ENCODE data around the gene LAMA3. TPM values are rescaled to one million over a fixed set of nuclear protein-coding genes. Genes with fewer than 3 reads are reported as not detected.

The LAMA3 gene
- total RNA-seq, 1 experiment from 2014 or later: 5.6 TPM

- POLR2A ChIA-PET: no interaction called here
- Histone ChIP-seq H3K27me3 (ENCODE audit: insufficient read depth, low read length) (no peaks in the 10 kb centered on the region), H3K9me3 (ENCODE audit: control insufficient read depth in 1 of 2, insufficient read depth in 1 of 2, low read depth in 1 of 2, low read length in 2 of 2) (no peaks in the 10 kb centered on the region), H3K9ac (ENCODE audit: low read length) (no peak overlapping the region), H3K27ac (ENCODE audit: low read depth, low read length) (no peak overlapping the region), H3K4me2 (ENCODE audit: low read length) (no peak overlapping the region), H3K4me1 (ENCODE audit: control insufficient read depth in 1 of 2, insufficient read depth in 2 of 2, low read length in 2 of 2) (peaks cover 11 to 23% of the 10 kb centered on the region in 2 experiments), H3K9me2 (ENCODE audit: insufficient read depth) (no peaks in the 10 kb centered on the region), H3K79me2 (ENCODE audit: insufficient read depth, low read length) (no peaks in the 10 kb centered on the region), H3K4me3 (replicated peaks in 1 of 2; ENCODE audit: low read depth in 1 of 2, low read length in 2 of 2) (no peak overlapping the region), H3K36me3 (ENCODE audit: control insufficient read depth in 1 of 2, insufficient read depth in 2 of 2, low read length in 2 of 2) (no peaks in the 10 kb centered on the region), H2AFZ (ENCODE audit: low read depth, low read length, poor library complexity, severe bottlenecking) (no peak overlapping the region), H4K20me1 (ENCODE audit: insufficient read depth) (no peaks in the 10 kb centered on the region)
- CTCF ChIA-PET: no interaction called here
- no TSS peak for BruUV-seq (replicated peaks)
- ATAC-seq (no peak), DNase-seq (ENCODE audit: low read depth, low spot score) (no peak)
- TF ChIP-seq TCF7L2 (IDR thresholded peaks at IDR 0.05; ENCODE audit: borderline replicate concordance, extremely low read depth, insufficient read depth, insufficient read length): no peak
- no peak for TF ChIP-seq SIN3A (IDR thresholded peaks at IDR 0.05; ENCODE audit: low read depth)
- no peak for TF ChIP-seq EZH2phosphoT487 (IDR thresholded peaks at IDR 0.05; ENCODE audit: borderline replicate concordance)
- TF ChIP-seq ZFX (IDR thresholded peaks at IDR 0.05): no peak
- no peak for TF ChIP-seq ZNF274 (IDR thresholded peaks at IDR 0.05; ENCODE audit: low read depth, low read length)
- no peak for TF ChIP-seq YY1 (IDR thresholded peaks at IDR 0.05; ENCODE audit: extremely low read depth, insufficient replicate concordance, low read depth, low read length)
- RAD21 ChIA-PET (ENCODE audit: low non-redundant PET in 1 of 2, low total read pairs in 2 of 2, uncharacterized antibody in 2 of 2, unreplicated experiment in 2 of 2): no interaction called here
- intact Hi-C loops (cut with micrococcal nuclease): no loop called here
Observed at GRCh38 chr18:23853448-23854195, 164.4 kb downstream of the LAMA3 start.

GRCh38 chr18:23855721-23856120 is 166.5 kb downstream of the LAMA3 start:
- Histone ChIP-seq H3K9me3 (ENCODE audit: control insufficient read depth in 1 of 2, insufficient read depth in 1 of 2, low read depth in 1 of 2, low read length in 2 of 2) (no peaks in the 10 kb centered on the region), H3K9me2 (ENCODE audit: insufficient read depth) (no peaks in the 10 kb centered on the region), H3K36me3 (ENCODE audit: control insufficient read depth in 1 of 2, insufficient read depth in 2 of 2, low read length in 2 of 2) (no peaks in the 10 kb centered on the region), H3K27ac (ENCODE audit: low read depth, low read length) (no peak overlapping the region), H3K27me3 (ENCODE audit: insufficient read depth, low read length) (no peaks in the 10 kb centered on the region), H3K9ac (ENCODE audit: low read length) (no peak overlapping the region), H3K4me1 (ENCODE audit: control insufficient read depth in 1 of 2, insufficient read depth in 2 of 2, low read length in 2 of 2) (peaks cover 11 to 15% of the 10 kb centered on the region in 2 experiments), H4K20me1 (ENCODE audit: insufficient read depth) (no peaks in the 10 kb centered on the region), H3K4me3 (replicated peaks in 1 of 2; ENCODE audit: low read depth in 1 of 2, low read length in 2 of 2) (no peak overlapping the region), H3K79me2 (ENCODE audit: insufficient read depth, low read length) (no peaks in the 10 kb centered on the region), H2AFZ (ENCODE audit: low read depth, low read length, poor library complexity, severe bottlenecking) (no peak overlapping the region), H3K4me2 (ENCODE audit: low read length) (no peak overlapping the region)
- ChIA-PET CTCF (no interaction called here), POLR2A (no interaction called here), RAD21 (ENCODE audit: low non-redundant PET in 1 of 2, low total read pairs in 2 of 2, uncharacterized antibody in 2 of 2, unreplicated experiment in 2 of 2) (no interaction called here)
- intact Hi-C loops (cut with micrococcal nuclease): no loop called here
- ATAC-seq (no peak), DNase-seq (ENCODE audit: low read depth, low spot score) (no peak)
- no TSS peak for BruUV-seq (replicated peaks)
- TF ChIP-seq ZNF274 (IDR thresholded peaks at IDR 0.05; ENCODE audit: low read depth, low read length): no peak
- TF ChIP-seq EGR1 (IDR thresholded peaks at IDR 0.05; ENCODE audit: low read depth): no peak
- TF ChIP-seq POLR2AphosphoS5 (IDR thresholded peaks at IDR 0.05; ENCODE audit: low read depth, low read length): no peak
- TF ChIP-seq CTCF (IDR thresholded peaks at IDR 0.05 in 2 of 3, conservative IDR thresholded peaks at IDR 0.05 in 1 of 3; ENCODE audit: borderline replicate concordance in 1 of 3, insufficient read depth in 1 of 3, low read depth in 2 of 3, low read length in 2 of 3): no peak
- TF ChIP-seq ATF3 (IDR thresholded peaks at IDR 0.05): no peak
- TF ChIP-seq YY1 (IDR thresholded peaks at IDR 0.05; ENCODE audit: extremely low read depth, insufficient replicate concordance, low read depth, low read length): no peak
- TF ChIP-seq ELF1 (IDR thresholded peaks at IDR 0.05; ENCODE audit: borderline replicate concordance, low read depth): no peak
- TF ChIP-seq RAD21 (IDR thresholded peaks at IDR 0.05; ENCODE audit: low read depth): no peak
- TF ChIP-seq SIN3A (IDR thresholded peaks at IDR 0.05; ENCODE audit: low read depth): no peak
- TF ChIP-seq ZBTB33 (IDR thresholded peaks at IDR 0.05; ENCODE audit: extremely low read depth, insufficient replicate concordance, low read length): no peak
- TF ChIP-seq CEBPB (IDR thresholded peaks at IDR 0.05; ENCODE audit: low read depth): no peak
- no peak for TF ChIP-seq SRF (IDR thresholded peaks at IDR 0.05; ENCODE audit: low read depth)
- no peak for TF ChIP-seq MAX (IDR thresholded peaks at IDR 0.05)

Data from HCT116 (cell line).